A549 treated with Hydrocortisone at 1 μM for 4 hours (cell line): ENCODE measurements around the gene CEACAM4. TPM values are rescaled to one million over a fixed set of nuclear protein-coding genes. Genes with fewer than 3 reads are reported as not detected.

ENCODE experiments used
- total RNA-seq: library from RNA; stranded (reverse); fragments of 200-300 nt; extraction: Qiagen RNA extraction; gene quantifications from 5 replicates; pipeline ENCODE4 v1.2.3, GENCODE V29; 2022

CEACAM4 gene
- not detected in 5 replicates for total RNA-seq

DNA sequence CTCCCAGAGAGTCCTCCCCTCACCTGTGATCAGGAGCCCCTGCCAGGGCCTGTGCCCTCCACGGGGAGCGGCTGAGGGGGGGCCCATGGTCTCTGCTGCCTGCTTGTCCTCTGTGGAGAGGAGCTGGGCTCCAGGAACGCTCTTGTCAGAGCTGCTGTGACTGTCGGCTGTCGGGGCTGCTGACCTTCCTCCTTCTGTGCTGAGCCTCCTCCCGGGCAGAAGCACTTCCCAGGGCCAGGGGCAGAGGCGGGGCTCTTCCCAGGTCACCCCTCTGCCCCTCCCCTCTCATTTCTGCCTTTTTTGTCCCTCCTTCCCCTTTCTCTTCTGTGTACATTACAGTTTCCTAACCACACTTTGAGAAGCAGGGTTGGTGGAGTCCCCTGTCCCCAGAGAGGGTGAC, at the start of gene CEACAM4:
Gene CEACAM4, minus strand, starts transcription at position 198 of the 400 bp plus-strand sequence. Its CDS starts 111 bp downstream, at position 87.

DNA sequence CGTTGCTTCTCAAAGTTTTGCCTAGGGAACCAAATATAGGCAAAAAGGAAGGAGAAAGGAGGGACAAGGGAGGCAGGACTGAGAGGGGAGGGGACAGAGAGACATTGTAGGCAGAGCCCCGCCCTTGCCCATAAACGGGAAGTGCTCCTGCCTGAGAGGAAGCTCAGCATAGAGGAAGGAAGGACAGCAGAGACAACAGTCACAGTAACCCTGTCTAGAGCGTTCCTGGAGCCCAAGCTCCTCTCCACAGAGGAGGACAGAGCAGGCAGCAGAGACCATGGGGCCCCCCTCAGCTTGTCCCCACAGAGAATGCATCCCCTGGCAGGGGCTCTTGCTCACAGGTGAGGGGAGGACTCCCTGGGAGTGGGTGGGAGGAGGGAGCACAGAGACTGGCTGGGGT, 50.9 kb downstream of the CEACAM4 start, which contains the start of gene CEACAM21:
Gene CEACAM21, plus strand, starts transcription at position 169 of the 400 bp plus-strand sequence. Its CDS starts 109 bp downstream, at position 278.

Other genes with a start within 250 kb of the CEACAM4 start
- 74.9 to 102 TPM (median 92.2 TPM) in 5 replicates for gene EXOSC5, start 229.7 kb downstream of the CEACAM4 start, total RNA-seq
- gene BCKDHA, start 229.3 kb downstream of the CEACAM4 start, total RNA-seq, result 34.9 to 47.4 TPM (median 40.9 TPM) in 5 replicates
- 0.09 to 0.33 TPM (median 0.12 TPM) in 4 of 5 replicates, not detected in the other for gene B3GNT8, start 199.7 kb downstream of the CEACAM4 start, total RNA-seq
- gene DMAC2, start 187.2 kb downstream of the CEACAM4 start, total RNA-seq, result 102 to 116 TPM (median 108 TPM) in 5 replicates
- gene ERICH4, start 183.9 kb downstream of the CEACAM4 start, total RNA-seq, result not detected in 5 replicates
- gene CEACAM21, start 50.9 kb downstream of the CEACAM4 start, total RNA-seq, result not detected in 5 replicates
- 0.03 to 0.18 TPM (median 0.10 TPM) in 3 of 5 replicates, not detected in the others for gene CEACAM7, start 61.2 kb upstream of the CEACAM4 start, total RNA-seq
- gene CEACAM5, start 81.6 kb upstream of the CEACAM4 start, total RNA-seq, result 1.4 to 2.1 TPM (median 1.6 TPM) in 5 replicates
- 14.7 to 22.7 TPM (median 18.6 TPM) in 5 replicates for gene CEACAM6, start 128.5 kb upstream of the CEACAM4 start, total RNA-seq
- not detected in 5 replicates for gene CEACAM3, start 169.5 kb upstream of the CEACAM4 start, total RNA-seq
- not detected in 5 replicates for gene LYPD4, start 217.6 kb upstream of the CEACAM4 start, total RNA-seq
- gene DMRTC2, start 218.0 kb upstream of the CEACAM4 start, total RNA-seq, result not detected in 5 replicates
- 7,675 to 10,466 TPM (median 9,473 TPM) in 5 replicates for gene RPS19, start 233.2 kb upstream of the CEACAM4 start, total RNA-seq